OCI-LY1 (cell line): ENCODE data around the gene ATP11A.

ENCODE experiments used
- H2AFZ ChIP-seq: fragments of 200-600 bp; sonication (generic), shearing (Covaris generic); 2 replicates; pipeline ENCODE4 v1.6.0; 2014; ENCODE audit warnings: antibody characterized with exemption, mild to moderate bottlenecking, low read length
- H3F3A ChIP-seq: fragments of 200-600 bp; sonication (generic), shearing (Covaris generic); 2 replicates; pipeline ENCODE4 v1.6.0; 2014; ENCODE audit warnings: mild to moderate bottlenecking, antibody characterized with exemption, low read length, moderate library complexity; ENCODE audit not compliant: insufficient read depth
- H3K27ac ChIP-seq: fragments of 200-600 bp; sonication (generic); 2 replicates; pipeline ENCODE4 v1.5.1; 2014; ENCODE audit warnings: low read length, mixed run types, mild to moderate bottlenecking, low read depth; ENCODE audit not compliant: poor library complexity, severe bottlenecking
- H3K27me3 ChIP-seq: fragments of 200-600 bp; sonication (generic); 2 replicates; pipeline ENCODE4 v1.6.0; 2014; ENCODE audit warnings: antibody characterized with exemption, mild to moderate bottlenecking, low read length, moderate library complexity; ENCODE audit not compliant: insufficient read depth
- H3K36me3 ChIP-seq: fragments of 200-600 bp; sonication (generic); 2 replicates; pipeline ENCODE4 v1.6.1; 2014; ENCODE audit warnings: mild to moderate bottlenecking, antibody characterized with exemption, low read length, moderate library complexity, mixed read lengths; ENCODE audit not compliant: insufficient read depth
- H3K4me1 ChIP-seq: fragments of 200-600 bp; sonication (generic); 2 replicates; pipeline ENCODE4 v1.5.1; 2014; ENCODE audit warnings: mild to moderate bottlenecking, low read length, moderate library complexity; ENCODE audit not compliant: insufficient read depth, severe bottlenecking
- H3K4me2 ChIP-seq: fragments of 200-600 bp; sonication (generic), shearing (Covaris generic); 2 replicates; pipeline ENCODE4 v1.6.1; 2014; ENCODE audit warnings: low read length
- H3K4me3 ChIP-seq: fragments of 200-600 bp; sonication (generic); 2 replicates; pipeline ENCODE4 v1.5.1; 2014; ENCODE audit warnings: low read length, low read depth, mild to moderate bottlenecking, mixed read lengths; ENCODE audit not compliant: poor library complexity, severe bottlenecking
- H3K79me2 ChIP-seq: fragments of 200-600 bp; shearing (Covaris generic); 2 replicates; pipeline ENCODE4 v1.6.1; 2016; ENCODE audit warnings: mixed run types, low read length, mixed read lengths; ENCODE audit not compliant: insufficient read depth
- H3K9ac ChIP-seq: fragments of 200-600 bp; sonication (generic), shearing (Covaris generic); 2 replicates; pipeline ENCODE4 v1.6.1; 2014; ENCODE audit warnings: mild to moderate bottlenecking, low read length, mixed read lengths
- H3K9me2 ChIP-seq: fragments of 200-600 bp; sonication (generic), shearing (Covaris generic); 2 replicates; pipeline ENCODE4 v1.6.1; 2014; ENCODE audit warnings: low read depth, mild to moderate bottlenecking, low read length, mixed read lengths
- H3K9me3 ChIP-seq: fragments of 200-600 bp; shearing (Covaris generic); 2 replicates; pipeline ENCODE4 v1.6.1; 2014; ENCODE audit warnings: low read length, mixed read lengths
- H4K20me1 ChIP-seq: fragments of 200-600 bp; sonication (generic), shearing (Covaris generic); 2 replicates; pipeline ENCODE4 v1.6.0; 2016; ENCODE audit warnings: mild to moderate bottlenecking, low read length; ENCODE audit not compliant: insufficient read depth
- CTCF ChIP-seq: fragments of 200-600 bp; sonication (generic), shearing (Covaris generic); IDR thresholded peaks from 2 replicates; pipeline ENCODE4 v1.5.1; 2017; ENCODE audit warnings: mild to moderate bottlenecking, antibody characterized with exemption, low read length, moderate library complexity, mixed read lengths
- EZH2 ChIP-seq: fragments of 200-600 bp; sonication (generic), shearing (Covaris generic); IDR thresholded peaks from 2 replicates; pipeline ENCODE4 v1.8.0; 2017; ENCODE audit warnings: borderline replicate concordance, mixed run types, mild to moderate bottlenecking, antibody characterized with exemption, low read length, moderate library complexity, mixed read lengths

Gene ATP11A

GRCh38 chr13:112887151-112887550 lies 197.3 kb downstream of the ATP11A start:
- no peaks in the 10 kb centered on the region for H3K9me3 ChIP-seq
- H3K79me2 ChIP-seq: no peaks in the 10 kb centered on the region

DNA sequence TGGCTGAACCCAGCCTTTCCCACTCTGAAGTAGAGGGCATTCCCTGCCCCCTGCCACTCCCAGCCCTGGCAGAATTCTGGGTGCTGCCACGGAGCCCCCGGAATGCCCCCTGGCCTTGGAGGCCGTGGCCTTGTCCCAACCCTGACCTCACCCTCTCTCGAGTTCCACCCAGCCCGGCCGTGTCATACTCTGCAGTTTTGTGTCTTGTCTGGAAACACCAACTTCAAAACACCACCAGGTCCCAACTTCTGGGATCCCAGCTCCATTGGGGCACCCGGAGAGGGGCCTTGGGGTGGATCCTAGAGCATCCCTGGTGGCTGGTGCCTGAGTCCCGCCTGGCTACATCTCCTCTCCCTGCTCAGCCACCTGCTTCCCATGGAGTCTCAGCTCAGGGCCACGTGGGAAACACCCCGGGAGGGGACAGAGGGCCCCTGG lies 197.7 kb downstream of the ATP11A start:
- no peak overlapping the region for H3K27ac ChIP-seq
- H3K4me3 ChIP-seq: no peak overlapping the region
- no peak overlapping the region for H3K9ac ChIP-seq
- H3K4me1 ChIP-seq: no peaks in the 10 kb centered on the region
- no peaks in the 10 kb centered on the region for H3K9me3 ChIP-seq
- H2AFZ ChIP-seq: no peak overlapping the region
- H3K79me2 ChIP-seq: no peaks in the 10 kb centered on the region
- no peaks in the 10 kb centered on the region for H3F3A ChIP-seq
- no peaks in the 10 kb centered on the region for H3K36me3 ChIP-seq
- H3K4me2 ChIP-seq: no peak overlapping the region
- no peak for TF ChIP-seq EZH2
- TF ChIP-seq CTCF: no peak
- H3K9me2 ChIP-seq: no peaks in the 10 kb centered on the region
- H3K27me3 ChIP-seq: peaks cover 10% of the 10 kb centered on the region
- H4K20me1 ChIP-seq: no peaks in the 10 kb centered on the region

More at GRCh38 chr13:112887151-112887550, 197.3 kb downstream of the ATP11A start:
- H3K4me2 ChIP-seq: no peak overlapping the region
- H3F3A ChIP-seq: no peaks in the 10 kb centered on the region
- no peaks in the 10 kb centered on the region for H3K36me3 ChIP-seq
- TF ChIP-seq CTCF (no peak), EZH2 (no peak)
- H4K20me1 ChIP-seq: no peaks in the 10 kb centered on the region
- H3K4me3 ChIP-seq: no peak overlapping the region
- H3K9me2 ChIP-seq: no peaks in the 10 kb centered on the region
- no peak overlapping the region for H3K9ac ChIP-seq
- H3K27me3 ChIP-seq: peaks cover 10% of the 10 kb centered on the region
- H3K4me1 ChIP-seq: no peaks in the 10 kb centered on the region
- no peak overlapping the region for H2AFZ ChIP-seq
- H3K27ac ChIP-seq: no peak overlapping the region

- Histone ChIP-seq H3K4me3 (no peak overlapping the region), H3K36me3 (no peaks in the 10 kb centered on the region), H3K9me2 (no peaks in the 10 kb centered on the region), H4K20me1 (no peaks in the 10 kb centered on the region), H3K4me1 (peaks cover 5% of the 10 kb centered on the region), H3K9ac (no peak overlapping the region), H3K27ac (no peak overlapping the region), H3K4me2 (no peak overlapping the region), H2AFZ (no peak overlapping the region), H3K9me3 (no peaks in the 10 kb centered on the region), H3K27me3 (peaks cover 10% of the 10 kb centered on the region), H3K79me2 (no peaks in the 10 kb centered on the region), H3F3A (no peaks in the 10 kb centered on the region)
- TF ChIP-seq CTCF: no peak
- no peak for TF ChIP-seq EZH2
These were observed 198.6 kb downstream of the ATP11A start for GRCh38 chr13:112888238-112889111.
